Measurements from ENCODE around the gene RSRC2.

- TF ChIP-seq SUZ12 (IDR thresholded peaks at IDR 0.05) (no peak), SP1 (IDR thresholded peaks at IDR 0.05) (no peak), FOXA1 (IDR thresholded peaks at IDR 0.05) (no peak), CTBP1 (IDR thresholded peaks at IDR 0.05; ENCODE audit: borderline replicate concordance) (no peak), FOXM1 (IDR thresholded peaks at IDR 0.05; ENCODE audit: borderline replicate concordance) (no peak), ARNT (IDR thresholded peaks at IDR 0.05) (no peak), LEF1 (IDR thresholded peaks at IDR 0.05; ENCODE audit: borderline replicate concordance) (no peak), ELF4 (IDR thresholded peaks at IDR 0.05) (no peak), ZNF384 (IDR thresholded peaks at IDR 0.05) (no peak)
- TF ChIP-seq, protein P1, sequence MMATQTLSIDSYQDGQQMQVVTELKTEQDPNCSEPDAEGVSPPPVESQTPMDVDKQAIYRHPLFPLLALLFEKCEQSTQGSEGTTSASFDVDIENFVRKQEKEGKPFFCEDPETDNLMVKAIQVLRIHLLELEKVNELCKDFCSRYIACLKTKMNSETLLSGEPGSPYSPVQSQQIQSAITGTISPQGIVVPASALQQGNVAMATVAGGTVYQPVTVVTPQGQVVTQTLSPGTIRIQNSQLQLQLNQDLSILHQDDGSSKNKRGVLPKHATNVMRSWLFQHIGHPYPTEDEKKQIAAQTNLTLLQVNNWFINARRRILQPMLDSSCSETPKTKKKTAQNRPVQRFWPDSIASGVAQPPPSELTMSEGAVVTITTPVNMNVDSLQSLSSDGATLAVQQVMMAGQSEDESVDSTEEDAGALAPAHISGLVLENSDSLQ (IDR thresholded peaks at IDR 0.05), result no peak
Measured at GRCh38 chr12:122480753-122481152, 46.0 kb downstream of the RSRC2 start.

All from HEK293T (cell line).